GM06990 (cell line): ENCODE data around the gene PLA2R1.

ENCODE experiments used
- DNase-seq: peaks from one replicate; pipeline ENCODE4 v3.0.0-alpha.2; 2011; ENCODE audit not compliant: insufficient read length; ENCODE audit errors: extremely low read depth
- H3K27me3 ChIP-seq: replicated peaks from 2 replicates; pipeline ENCODE4 v1.6.0; 2011; ENCODE audit warnings: low read length; ENCODE audit not compliant: control insufficient read depth, insufficient read depth
- H3K36me3 ChIP-seq: 2 replicates; pipeline ENCODE4 v1.5.1; 2011; ENCODE audit warnings: low read length; ENCODE audit not compliant: control insufficient read depth, insufficient read depth
- H3K4me3 ChIP-seq: replicated peaks from 2 replicates; pipeline ENCODE4 v1.5.1; 2011; ENCODE audit warnings: low read depth, mild to moderate bottlenecking, control low read depth, low read length
- CTCF ChIP-seq: IDR thresholded peaks from 2 replicates; pipeline ENCODE4 v1.5.1; 2011; ENCODE audit warnings: low read length, control low read depth, mild to moderate bottlenecking, inconsistent platforms; ENCODE audit not compliant: insufficient read depth, poor library complexity, severe bottlenecking

PLA2R1 gene

DNA sequence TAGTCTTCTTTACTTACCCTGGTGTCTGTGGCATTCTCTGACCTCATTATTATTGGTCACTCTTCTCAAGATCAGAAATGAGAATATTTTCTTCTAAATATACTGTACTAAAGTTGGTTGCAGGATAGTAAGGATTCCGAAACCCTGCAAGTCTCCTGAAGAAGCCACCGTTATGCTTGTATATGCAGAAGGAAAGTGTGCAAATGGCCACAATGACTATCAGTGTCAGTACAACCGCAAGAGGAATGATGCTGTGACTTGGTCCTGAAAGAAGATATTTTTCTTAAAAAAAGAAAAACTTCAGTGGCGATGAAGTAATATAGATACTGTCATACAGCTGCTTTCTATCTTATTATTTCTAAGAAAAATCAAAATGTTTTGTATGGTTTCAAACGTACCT lies 120.7 kb downstream of the PLA2R1 start:
- no peak for DNase-seq
- no peaks in the 10 kb centered on the region for H3K36me3 ChIP-seq
- no peaks in the 10 kb centered on the region for H3K27me3 ChIP-seq
- H3K4me3 ChIP-seq: no peak overlapping the region
- no peak for TF ChIP-seq CTCF

- Histone ChIP-seq H3K4me3 (no peak overlapping the region), H3K27me3 (no peaks in the 10 kb centered on the region), H3K36me3 (no peaks in the 10 kb centered on the region)
- peak; percentile 60 for TF ChIP-seq CTCF
- DNase-seq: no peak
Observed at GRCh38 chr2:159939946-159940345, 122.5 kb downstream of the PLA2R1 start.

DNA sequence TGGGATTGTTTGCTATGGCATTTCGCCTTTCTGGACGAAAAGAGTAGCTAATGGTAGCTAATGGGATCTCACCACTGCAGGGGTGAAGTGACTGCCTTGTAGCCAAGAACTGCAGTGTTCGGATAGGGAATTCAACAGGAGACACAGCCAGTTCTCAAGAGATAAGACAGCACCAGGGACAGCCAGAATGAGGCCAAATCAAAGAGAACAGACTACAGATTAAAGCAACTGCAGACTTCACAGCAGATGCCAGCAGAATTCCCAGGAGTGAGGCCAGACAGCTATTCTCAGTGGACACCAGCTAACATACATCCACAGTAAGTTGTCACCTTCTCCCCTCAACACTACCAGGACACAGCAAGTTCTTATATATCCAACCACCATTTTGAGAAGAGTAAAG lies 124.0 kb downstream of the PLA2R1 start:
- no peak for TF ChIP-seq CTCF
- DNase-seq: no peak
- Histone ChIP-seq H3K4me3 (no peak overlapping the region), H3K27me3 (no peaks in the 10 kb centered on the region), H3K36me3 (no peaks in the 10 kb centered on the region)

DNA sequence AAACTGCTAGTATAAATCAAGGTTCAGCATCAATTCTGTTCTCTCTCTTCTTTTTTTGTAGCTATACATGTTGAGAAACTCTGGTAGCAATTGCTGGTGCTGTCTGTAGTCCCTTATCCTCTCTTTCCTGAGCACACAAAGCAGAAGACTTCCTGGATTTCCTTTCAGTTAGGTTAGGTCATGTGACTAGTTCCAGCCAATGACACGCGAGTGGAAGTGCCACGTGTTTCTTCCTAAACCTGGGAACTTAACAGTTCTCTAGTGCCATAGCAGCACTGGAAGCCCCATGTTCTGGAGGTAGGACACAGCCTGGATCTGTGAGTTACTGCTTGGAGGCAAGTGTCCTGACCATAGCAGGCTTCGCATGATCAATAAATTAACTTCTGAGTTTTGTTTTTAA lies 125.9 kb downstream of the PLA2R1 start:
- no peak for DNase-seq
- H3K27me3 ChIP-seq: no peaks in the 10 kb centered on the region
- no peak overlapping the region for H3K4me3 ChIP-seq
- H3K36me3 ChIP-seq: no peaks in the 10 kb centered on the region
- TF ChIP-seq CTCF: no peak

GRCh38 chr2:159933727-159934049 lies 128.7 kb downstream of the PLA2R1 start:
- Histone ChIP-seq H3K4me3 (peak overlapping the region; percentile 25; the same call in 1 of the 2 replicates), H3K27me3 (no peaks in the 10 kb centered on the region), H3K36me3 (no peaks in the 10 kb centered on the region)
- peak; percentile 45 for DNase-seq
- TF ChIP-seq CTCF: no peak

- H3K36me3 ChIP-seq: no peaks in the 10 kb centered on the region
- DNase-seq: no peak
- TF ChIP-seq CTCF: no peak
- peak overlapping the region; percentile 25; the same call in 1 of the 2 replicates for H3K4me3 ChIP-seq
- no peaks in the 10 kb centered on the region for H3K27me3 ChIP-seq
Observed at GRCh38 chr2:159933040-159933726, 129.2 kb downstream of the PLA2R1 start.
